Measurements from ENCODE around the gene DYRK4. TPM values are rescaled to one million over a fixed set of nuclear protein-coding genes. Genes with fewer than 3 reads are reported as not detected.

Gene DYRK4
- total and polyA plus RNA-seq, 2 of the 13 experiments (the other 11 are each of a cell fraction or from before 2014, with no cell fraction given): 29.4 to 40.2 TPM

GRCh38 chr12:4538207-4539160 is 23.5 kb upstream of the DYRK4 start, which contains the start of gene RAD51AP1 (continued):
- TF ChIP-seq ZNF646 (CRISPR knock-in tag; IDR thresholded peaks at IDR 0.05): no peak
- TF ChIP-seq CREBL2 (CRISPR knock-in tag; IDR thresholded peaks at IDR 0.05; ENCODE audit: borderline replicate concordance): no peak
- no peak for TF ChIP-seq ZNF121 (CRISPR knock-in tag; IDR thresholded peaks at IDR 0.05)
- TF ChIP-seq CEBPB (IDR thresholded peaks at IDR 0.05; ENCODE audit: borderline replicate concordance, low read depth, low read length): no peak
- no peak for TF ChIP-seq NRL (CRISPR knock-in tag; IDR thresholded peaks at IDR 0.05; ENCODE audit: borderline replicate concordance)
- TF ChIP-seq CCDC6 (CRISPR knock-in tag; IDR thresholded peaks at IDR 0.05): peak; percentile 58; the same call in 1 of the 2 replicates
- TF ChIP-seq ZBTB37 (CRISPR knock-in tag; IDR thresholded peaks at IDR 0.05): no peak
- peak; percentile 82 for TF ChIP-seq GABPA (IDR thresholded peaks at IDR 0.05; ENCODE audit: low read depth, low read length)
- peak; percentile 99 for TF ChIP-seq GABPA (CRISPR knock-in tag; IDR thresholded peaks at IDR 0.05; ENCODE audit: low read depth)
- TF ChIP-seq GZF1 (CRISPR knock-in tag; IDR thresholded peaks at IDR 0.05): no peak
- peak; percentile 99 for TF ChIP-seq KDM5A (IDR thresholded peaks at IDR 0.05; ENCODE audit: borderline replicate concordance, low read length)
- TF ChIP-seq PRMT3 (CRISPR knock-in tag; IDR thresholded peaks at IDR 0.05; ENCODE audit: borderline replicate concordance, low read depth): no peak
- TF ChIP-seq HOXA7 (CRISPR knock-in tag; IDR thresholded peaks at IDR 0.05): no peak
- TF ChIP-seq ZNF20 (CRISPR knock-in tag; IDR thresholded peaks at IDR 0.05): no peak
- TF ChIP-seq IKZF5 (CRISPR knock-in tag; IDR thresholded peaks at IDR 0.05): peak; percentile 37
- no peak for TF ChIP-seq ZNF468 (CRISPR knock-in tag; IDR thresholded peaks at IDR 0.05)
